HG03342 (cell line): ENCODE measurements around the gene DIABLO.

Source experiments
- ATAC-seq: cut with Tn5 transposase; IDR thresholded peaks from one replicate; pipeline ENCODE4 v1.9.1; 2021; ENCODE audit warnings: mild to moderate bottlenecking, moderate library complexity; ENCODE audit not compliant: unreplicated experiment

The DIABLO gene

GRCh38 chr12:122159882-122160281, 66.0 kb downstream of the DIABLO start:
- ATAC-seq: no peak

- ATAC-seq: no peak
These were observed 67.1 kb downstream of the DIABLO start for GRCh38 chr12:122158700-122159285.
